ENCODE data around the gene FTO. TPM values are rescaled to one million over a fixed set of nuclear protein-coding genes. Genes with fewer than 3 reads are reported as not detected.

Gene FTO
- total and polyA plus RNA-seq, 2 of the 8 experiments (the other 6 are each of a cell fraction or from before 2014, with no cell fraction given) = 34.5 to 59.8 TPM

DNA sequence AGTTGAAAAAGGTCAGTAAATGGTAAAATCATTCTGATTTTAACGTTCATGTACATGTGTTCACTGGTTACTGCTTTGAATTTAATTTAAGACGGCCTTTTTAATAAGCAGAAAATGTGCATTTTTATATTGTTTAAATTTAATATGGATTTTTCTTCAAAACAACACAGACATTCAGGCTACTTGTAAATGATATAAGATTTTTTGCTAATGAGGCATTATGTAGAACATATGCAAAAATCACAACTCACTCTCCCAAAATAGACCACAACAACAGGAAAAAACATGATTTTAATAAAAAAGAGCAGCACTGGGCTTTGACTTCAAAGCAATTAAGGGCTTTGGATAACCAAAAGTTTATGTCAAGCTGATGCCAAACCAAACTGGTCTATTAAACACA lies 22.6 kb upstream of the FTO start (continued):
- TF ChIP-seq BACH1 (IDR thresholded peaks at IDR 0.05; ENCODE audit: low read length) (no peak), CEBPB (IDR thresholded peaks at IDR 0.05; ENCODE audit: low read depth, low read length) (no peak), EZH2 (IDR thresholded peaks at IDR 0.05; ENCODE audit: low read depth, low read length, severe bottlenecking) (no peak), CBX8 (IDR thresholded peaks at IDR 0.05; ENCODE audit: borderline replicate concordance, low read depth, low read length) (no peak), TAF7 (optimal IDR thresholded peaks at IDR 0.05; ENCODE audit: borderline replicate concordance, low read depth, low read length) (no peak), TCF12 (IDR thresholded peaks at IDR 0.05; ENCODE audit: low read depth, low read length) (no peak)
- TF ChIP-seq, protein P1, sequence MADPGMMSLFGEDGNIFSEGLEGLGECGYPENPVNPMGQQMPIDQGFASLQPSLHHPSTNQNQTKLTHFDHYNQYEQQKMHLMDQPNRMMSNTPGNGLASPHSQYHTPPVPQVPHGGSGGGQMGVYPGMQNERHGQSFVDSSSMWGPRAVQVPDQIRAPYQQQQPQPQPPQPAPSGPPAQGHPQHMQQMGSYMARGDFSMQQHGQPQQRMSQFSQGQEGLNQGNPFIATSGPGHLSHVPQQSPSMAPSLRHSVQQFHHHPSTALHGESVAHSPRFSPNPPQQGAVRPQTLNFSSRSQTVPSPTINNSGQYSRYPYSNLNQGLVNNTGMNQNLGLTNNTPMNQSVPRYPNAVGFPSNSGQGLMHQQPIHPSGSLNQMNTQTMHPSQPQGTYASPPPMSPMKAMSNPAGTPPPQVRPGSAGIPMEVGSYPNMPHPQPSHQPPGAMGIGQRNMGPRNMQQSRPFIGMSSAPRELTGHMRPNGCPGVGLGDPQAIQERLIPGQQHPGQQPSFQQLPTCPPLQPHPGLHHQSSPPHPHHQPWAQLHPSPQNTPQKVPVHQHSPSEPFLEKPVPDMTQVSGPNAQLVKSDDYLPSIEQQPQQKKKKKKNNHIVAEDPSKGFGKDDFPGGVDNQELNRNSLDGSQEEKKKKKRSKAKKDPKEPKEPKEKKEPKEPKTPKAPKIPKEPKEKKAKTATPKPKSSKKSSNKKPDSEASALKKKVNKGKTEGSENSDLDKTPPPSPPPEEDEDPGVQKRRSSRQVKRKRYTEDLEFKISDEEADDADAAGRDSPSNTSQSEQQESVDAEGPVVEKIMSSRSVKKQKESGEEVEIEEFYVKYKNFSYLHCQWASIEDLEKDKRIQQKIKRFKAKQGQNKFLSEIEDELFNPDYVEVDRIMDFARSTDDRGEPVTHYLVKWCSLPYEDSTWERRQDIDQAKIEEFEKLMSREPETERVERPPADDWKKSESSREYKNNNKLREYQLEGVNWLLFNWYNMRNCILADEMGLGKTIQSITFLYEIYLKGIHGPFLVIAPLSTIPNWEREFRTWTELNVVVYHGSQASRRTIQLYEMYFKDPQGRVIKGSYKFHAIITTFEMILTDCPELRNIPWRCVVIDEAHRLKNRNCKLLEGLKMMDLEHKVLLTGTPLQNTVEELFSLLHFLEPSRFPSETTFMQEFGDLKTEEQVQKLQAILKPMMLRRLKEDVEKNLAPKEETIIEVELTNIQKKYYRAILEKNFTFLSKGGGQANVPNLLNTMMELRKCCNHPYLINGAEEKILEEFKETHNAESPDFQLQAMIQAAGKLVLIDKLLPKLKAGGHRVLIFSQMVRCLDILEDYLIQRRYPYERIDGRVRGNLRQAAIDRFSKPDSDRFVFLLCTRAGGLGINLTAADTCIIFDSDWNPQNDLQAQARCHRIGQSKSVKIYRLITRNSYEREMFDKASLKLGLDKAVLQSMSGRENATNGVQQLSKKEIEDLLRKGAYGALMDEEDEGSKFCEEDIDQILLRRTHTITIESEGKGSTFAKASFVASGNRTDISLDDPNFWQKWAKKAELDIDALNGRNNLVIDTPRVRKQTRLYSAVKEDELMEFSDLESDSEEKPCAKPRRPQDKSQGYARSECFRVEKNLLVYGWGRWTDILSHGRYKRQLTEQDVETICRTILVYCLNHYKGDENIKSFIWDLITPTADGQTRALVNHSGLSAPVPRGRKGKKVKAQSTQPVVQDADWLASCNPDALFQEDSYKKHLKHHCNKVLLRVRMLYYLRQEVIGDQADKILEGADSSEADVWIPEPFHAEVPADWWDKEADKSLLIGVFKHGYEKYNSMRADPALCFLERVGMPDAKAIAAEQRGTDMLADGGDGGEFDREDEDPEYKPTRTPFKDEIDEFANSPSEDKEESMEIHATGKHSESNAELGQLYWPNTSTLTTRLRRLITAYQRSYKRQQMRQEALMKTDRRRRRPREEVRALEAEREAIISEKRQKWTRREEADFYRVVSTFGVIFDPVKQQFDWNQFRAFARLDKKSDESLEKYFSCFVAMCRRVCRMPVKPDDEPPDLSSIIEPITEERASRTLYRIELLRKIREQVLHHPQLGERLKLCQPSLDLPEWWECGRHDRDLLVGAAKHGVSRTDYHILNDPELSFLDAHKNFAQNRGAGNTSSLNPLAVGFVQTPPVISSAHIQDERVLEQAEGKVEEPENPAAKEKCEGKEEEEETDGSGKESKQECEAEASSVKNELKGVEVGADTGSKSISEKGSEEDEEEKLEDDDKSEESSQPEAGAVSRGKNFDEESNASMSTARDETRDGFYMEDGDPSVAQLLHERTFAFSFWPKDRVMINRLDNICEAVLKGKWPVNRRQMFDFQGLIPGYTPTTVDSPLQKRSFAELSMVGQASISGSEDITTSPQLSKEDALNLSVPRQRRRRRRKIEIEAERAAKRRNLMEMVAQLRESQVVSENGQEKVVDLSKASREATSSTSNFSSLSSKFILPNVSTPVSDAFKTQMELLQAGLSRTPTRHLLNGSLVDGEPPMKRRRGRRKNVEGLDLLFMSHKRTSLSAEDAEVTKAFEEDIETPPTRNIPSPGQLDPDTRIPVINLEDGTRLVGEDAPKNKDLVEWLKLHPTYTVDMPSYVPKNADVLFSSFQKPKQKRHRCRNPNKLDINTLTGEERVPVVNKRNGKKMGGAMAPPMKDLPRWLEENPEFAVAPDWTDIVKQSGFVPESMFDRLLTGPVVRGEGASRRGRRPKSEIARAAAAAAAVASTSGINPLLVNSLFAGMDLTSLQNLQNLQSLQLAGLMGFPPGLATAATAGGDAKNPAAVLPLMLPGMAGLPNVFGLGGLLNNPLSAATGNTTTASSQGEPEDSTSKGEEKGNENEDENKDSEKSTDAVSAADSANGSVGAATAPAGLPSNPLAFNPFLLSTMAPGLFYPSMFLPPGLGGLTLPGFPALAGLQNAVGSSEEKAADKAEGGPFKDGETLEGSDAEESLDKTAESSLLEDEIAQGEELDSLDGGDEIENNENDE (IDR thresholded peaks at IDR 0.05; ENCODE audit: insufficient replicate concordance, low read length) = no peak

All from H1 (cell line).